IPS DF 6.9 (cell line): ENCODE results near the gene BCL11B.

ENCODE experiments used
- DNase-seq: peaks from one replicate; pipeline ENCODE4 v3.0.0-alpha.2; 2013; ENCODE audit warnings: low read depth, low spot score
- H3K27ac ChIP-seq: one replicate; pipeline ENCODE4 v1.5.1; 2013; ENCODE audit warnings: low read length, control low read depth
- H3K27me3 ChIP-seq: 2 replicates; pipeline ENCODE4 v1.6.1; 2013; ENCODE audit warnings: mild to moderate bottlenecking, low read length; ENCODE audit not compliant: control insufficient read depth, insufficient read depth
- H3K36me3 ChIP-seq: 2 replicates; pipeline ENCODE4 v1.6.1; 2013; ENCODE audit warnings: low read length; ENCODE audit not compliant: control insufficient read depth, insufficient read depth
- H3K4me1 ChIP-seq: 2 replicates; pipeline ENCODE4 v1.6.1; 2013; ENCODE audit warnings: low read length; ENCODE audit not compliant: control insufficient read depth, insufficient read depth
- H3K4me3 ChIP-seq: 2 replicates; pipeline ENCODE4 v1.5.1; 2013; ENCODE audit warnings: mild to moderate bottlenecking, low read length
- H3K9me3 ChIP-seq: 2 replicates; pipeline ENCODE4 v1.6.1; 2013; ENCODE audit warnings: low read length, inconsistent platforms; ENCODE audit not compliant: control insufficient read depth, insufficient read depth
- WGBS: extraction: QIAGEN DNeasy Blood & Tissue Kit; methylation state at CpG from one replicate; pipeline ENCODE4 v1.1.7; 2013; ENCODE audit warnings: mixed read lengths, missing lambda C conversion rate; ENCODE audit not compliant: insufficient read length, insufficient coverage; 5-methylcytosine and 5-hydroxymethylcytosine counted together

BCL11B gene

GRCh38 chr14:99196310-99196650 lies 75.7 kb downstream of the BCL11B start:
- no peak for DNase-seq
- Histone ChIP-seq H3K4me1 (peaks cover 2% of the 10 kb centered on the region; the same call in 1 of the 2 replicates), H3K27me3 (no peaks in the 10 kb centered on the region), H3K4me3 (no peak overlapping the region), H3K36me3 (no peaks in the 10 kb centered on the region), H3K9me3 (no peaks in the 10 kb centered on the region), H3K27ac (no peak overlapping the region)
- WGBS, result no CpG with 5 or more reads among the region's 5 CpGs

GRCh38 chr14:99195602-99196309 lies 76.2 kb downstream of the BCL11B start:
- WGBS, result no CpG with 5 or more reads among the region's 15 CpGs
- Histone ChIP-seq H3K27ac (no peak overlapping the region), H3K9me3 (no peaks in the 10 kb centered on the region), H3K36me3 (no peaks in the 10 kb centered on the region), H3K27me3 (no peaks in the 10 kb centered on the region), H3K4me1 (peaks cover 2% of the 10 kb centered on the region; the same call in 1 of the 2 replicates), H3K4me3 (no peak overlapping the region)
- DNase-seq, result no peak

- no peaks in the 10 kb centered on the region for H3K9me3 ChIP-seq
- H3K4me1 ChIP-seq, result peaks cover 2% of the 10 kb centered on the region; the same call in 1 of the 2 replicates
- H3K4me3 ChIP-seq, result no peak overlapping the region
- no peak for DNase-seq
- no peaks in the 10 kb centered on the region for H3K36me3 ChIP-seq
- no CpG with 5 or more reads among the region's 13 CpGs for WGBS
- H3K27ac ChIP-seq, result no peak overlapping the region
- no peaks in the 10 kb centered on the region for H3K27me3 ChIP-seq
These were observed 77.3 kb downstream of the BCL11B start for GRCh38 chr14:99194736-99195135.

GRCh38 chr14:99194136-99194535 lies 77.9 kb downstream of the BCL11B start:
- DNase-seq, result no peak
- no peaks in the 10 kb centered on the region for H3K27me3 ChIP-seq
- no peaks in the 10 kb centered on the region for H3K36me3 ChIP-seq
- no CpG with 5 or more reads among the region's 7 CpGs for WGBS
- peaks cover 2% of the 10 kb centered on the region; the same call in 1 of the 2 replicates for H3K4me1 ChIP-seq
- no peaks in the 10 kb centered on the region for H3K9me3 ChIP-seq
- H3K4me3 ChIP-seq, result no peak overlapping the region
- H3K27ac ChIP-seq, result no peak overlapping the region

- Histone ChIP-seq H3K36me3 (no peaks in the 10 kb centered on the region), H3K9me3 (no peaks in the 10 kb centered on the region), H3K4me3 (no peak overlapping the region), H3K27me3 (no peaks in the 10 kb centered on the region), H3K4me1 (peaks cover 2% of the 10 kb centered on the region; the same call in 1 of the 2 replicates), H3K27ac (no peak overlapping the region)
- WGBS, result no CpG with 5 or more reads among the region's 6 CpGs
- no peak for DNase-seq
These were observed 79.2 kb downstream of the BCL11B start for GRCh38 chr14:99192830-99193229.

- no peak for DNase-seq
- Histone ChIP-seq H3K27ac (no peak overlapping the region), H3K27me3 (no peaks in the 10 kb centered on the region), H3K4me3 (no peak overlapping the region), H3K4me1 (peaks cover 2% of the 10 kb centered on the region; the same call in 1 of the 2 replicates), H3K9me3 (no peaks in the 10 kb centered on the region), H3K36me3 (no peaks in the 10 kb centered on the region)
- WGBS, result no CpG with 5 or more reads among the region's 26 CpGs
These were observed 79.9 kb downstream of the BCL11B start for GRCh38 chr14:99192028-99192621.

- WGBS, result no CpG with 5 or more reads among the region's 10 CpGs
- Histone ChIP-seq H3K36me3 (no peaks in the 10 kb centered on the region), H3K4me3 (no peak overlapping the region)
These were observed 80.5 kb downstream of the BCL11B start for GRCh38 chr14:99191395-99192027.

GRCh38 chr14:99190696-99191394 lies 81.2 kb downstream of the BCL11B start:
- DNase-seq, result no peak
- Histone ChIP-seq H3K27ac (no peak overlapping the region), H3K9me3 (no peaks in the 10 kb centered on the region), H3K27me3 (no peaks in the 10 kb centered on the region), H3K4me3 (no peak overlapping the region), H3K4me1 (peaks cover 2% of the 10 kb centered on the region; the same call in 1 of the 2 replicates), H3K36me3 (no peaks in the 10 kb centered on the region)
- WGBS, result no CpG with 5 or more reads among the region's 11 CpGs

More at GRCh38 chr14:99191395-99192027, 80.5 kb downstream of the BCL11B start:
- H3K27me3 ChIP-seq, result no peaks in the 10 kb centered on the region
- peaks cover 2% of the 10 kb centered on the region; the same call in 1 of the 2 replicates for H3K4me1 ChIP-seq
- no peak overlapping the region for H3K27ac ChIP-seq
- H3K9me3 ChIP-seq, result no peaks in the 10 kb centered on the region
- no peak for DNase-seq

GRCh38 chr14:99189201-99189801 lies 82.7 kb downstream of the BCL11B start:
- H3K9me3 ChIP-seq, result no peaks in the 10 kb centered on the region
- DNase-seq, result no peak
- H3K36me3 ChIP-seq, result no peaks in the 10 kb centered on the region
- H3K4me1 ChIP-seq, result peaks cover 2% of the 10 kb centered on the region; the same call in 1 of the 2 replicates
- no peak overlapping the region for H3K4me3 ChIP-seq
- H3K27ac ChIP-seq, result no peak overlapping the region
- no CpG with 5 or more reads among the region's 26 CpGs for WGBS
- H3K27me3 ChIP-seq, result no peaks in the 10 kb centered on the region

- Histone ChIP-seq H3K36me3 (no peaks in the 10 kb centered on the region), H3K27ac (no peak overlapping the region), H3K9me3 (no peaks in the 10 kb centered on the region), H3K27me3 (no peaks in the 10 kb centered on the region), H3K4me1 (peaks cover 2% of the 10 kb centered on the region; the same call in 1 of the 2 replicates), H3K4me3 (no peak overlapping the region)
- DNase-seq, result no peak
- no CpG with 5 or more reads among the region's 19 CpGs for WGBS
These were observed 83.2 kb downstream of the BCL11B start for GRCh38 chr14:99188731-99189191.
